Activated CD4-positive, alpha-beta T cell treated with anti-CD3 and anti-CD28 coated beads, Interleukin-10, Interleukin-2, amounts not matched to agents 100 ng/mL and 50 ng/mL, durations not matched to agents 16 hours and 8 hours (primary cell): ENCODE measurements around the gene DSCAM.

Experiments used
- DNase-seq: peaks from one replicate; pipeline ENCODE4 v3.0.0-alpha.2; 2020

Gene DSCAM

DNA sequence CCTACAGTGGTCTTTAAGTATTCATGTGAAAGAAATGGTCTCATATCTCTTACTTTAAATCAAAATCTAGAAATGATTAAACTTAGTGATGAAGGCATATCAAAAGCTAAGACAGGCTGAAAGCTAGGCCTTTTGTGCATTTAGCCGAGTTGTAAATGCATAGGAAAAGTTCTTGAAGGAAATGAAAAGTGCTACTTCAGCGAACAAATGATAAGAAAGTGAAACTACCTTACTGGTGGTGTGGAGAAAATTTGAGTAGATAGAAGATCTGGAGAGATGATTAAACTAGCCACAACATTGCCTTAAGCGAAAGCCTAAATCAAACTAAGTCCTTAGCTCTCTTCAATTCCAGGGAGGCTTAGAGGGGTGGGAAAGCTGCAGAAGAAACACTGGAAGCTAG, 147.6 kb downstream of the DSCAM start:
- DNase-seq = no peak

GRCh38 chr21:40696246-40696645, 150.7 kb downstream of the DSCAM start:
- DNase-seq = no peak

- DNase-seq = no peak
These were observed 157.1 kb downstream of the DSCAM start for GRCh38 chr21:40689840-40690360.

DNA sequence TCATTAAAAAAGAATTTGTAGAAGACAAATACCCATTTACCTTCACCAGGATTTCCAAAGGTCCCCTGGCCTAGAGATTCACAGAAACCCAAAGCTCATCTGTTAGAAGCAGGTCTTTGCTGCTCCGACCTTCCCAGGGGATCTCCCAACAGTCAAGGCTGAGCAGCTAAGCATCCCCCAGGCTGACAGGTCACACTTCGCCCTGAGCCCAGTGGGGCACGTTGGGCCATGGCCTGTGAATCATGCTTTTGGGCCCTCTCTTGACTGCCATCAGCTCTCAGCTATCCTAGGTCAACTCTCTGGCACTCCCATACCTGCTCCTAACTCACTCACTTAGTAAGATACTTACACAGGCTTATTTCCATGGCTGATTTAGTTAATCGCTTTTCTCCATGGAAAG, 157.7 kb downstream of the DSCAM start:
- DNase-seq = no peak

- no peak for DNase-seq
These were observed 158.7 kb downstream of the DSCAM start for GRCh38 chr21:40688106-40688864.

DNA sequence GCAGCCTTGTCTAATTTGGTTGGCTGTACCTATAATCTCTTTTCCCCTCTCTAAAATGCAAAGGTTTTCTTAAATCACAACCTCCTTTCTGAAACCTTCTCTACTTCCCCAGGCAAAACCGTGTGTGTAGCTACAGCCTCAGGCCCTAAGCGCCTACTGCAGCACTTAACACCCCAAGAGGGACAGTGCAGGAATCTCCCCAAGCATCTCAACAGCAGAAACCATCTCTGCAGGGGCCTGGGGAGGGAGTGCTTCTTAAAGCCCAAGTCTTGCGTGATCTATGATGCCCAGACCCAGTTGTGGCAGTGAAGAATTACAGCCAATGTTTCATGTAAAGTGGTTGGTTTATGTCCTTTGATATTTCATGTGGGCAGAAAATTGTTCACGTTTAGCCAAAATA, 159.3 kb downstream of the DSCAM start:
- DNase-seq = no peak

- DNase-seq = no peak
These were observed 160.4 kb downstream of the DSCAM start for GRCh38 chr21:40686526-40686925.

DNA sequence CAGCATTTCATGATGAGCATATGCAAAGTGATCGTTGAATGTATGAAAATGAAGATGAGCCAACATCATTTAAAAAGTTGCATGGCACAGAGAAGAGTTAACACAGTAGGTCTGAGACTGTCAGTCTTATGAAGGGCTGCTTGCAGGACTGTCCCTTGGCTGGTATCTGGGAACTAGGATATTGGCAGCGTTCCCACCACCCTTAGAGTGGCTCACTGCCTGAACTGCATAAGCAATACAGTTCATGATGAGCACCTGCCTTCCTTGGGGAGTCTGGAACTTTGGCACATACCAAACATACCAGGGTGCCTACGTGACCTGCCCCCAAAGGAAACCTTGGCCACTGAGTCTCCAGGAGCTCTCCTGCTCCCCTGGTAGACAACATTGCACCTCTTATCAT, 161.8 kb downstream of the DSCAM start:
- DNase-seq = no peak

- no peak for DNase-seq
These were observed 162.2 kb downstream of the DSCAM start for GRCh38 chr21:40684726-40685125.

GRCh38 chr21:40683349-40683748, 163.6 kb downstream of the DSCAM start:
- DNase-seq = no peak

GRCh38 chr21:40681164-40681859, 165.6 kb downstream of the DSCAM start:
- DNase-seq = no peak

DNA sequence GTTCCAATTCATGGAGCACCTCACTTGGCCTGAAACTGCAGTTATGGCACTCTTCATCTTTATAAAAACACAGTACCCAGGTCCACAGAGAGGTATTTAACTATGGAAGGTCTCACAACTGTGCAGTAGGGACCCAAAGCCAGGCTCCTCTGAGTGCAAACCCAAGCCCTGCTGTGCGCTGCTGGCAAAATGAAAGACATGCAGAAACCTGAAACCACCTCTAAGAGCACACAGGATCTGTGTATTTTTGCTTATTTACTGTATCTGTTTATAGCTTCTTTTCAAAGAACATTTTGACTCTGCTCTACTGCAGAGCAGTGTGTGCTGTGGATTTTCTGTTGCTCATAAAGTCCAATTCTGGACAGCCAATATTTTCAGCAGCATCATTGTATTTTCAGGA, 166.6 kb downstream of the DSCAM start:
- no peak for DNase-seq

DNA sequence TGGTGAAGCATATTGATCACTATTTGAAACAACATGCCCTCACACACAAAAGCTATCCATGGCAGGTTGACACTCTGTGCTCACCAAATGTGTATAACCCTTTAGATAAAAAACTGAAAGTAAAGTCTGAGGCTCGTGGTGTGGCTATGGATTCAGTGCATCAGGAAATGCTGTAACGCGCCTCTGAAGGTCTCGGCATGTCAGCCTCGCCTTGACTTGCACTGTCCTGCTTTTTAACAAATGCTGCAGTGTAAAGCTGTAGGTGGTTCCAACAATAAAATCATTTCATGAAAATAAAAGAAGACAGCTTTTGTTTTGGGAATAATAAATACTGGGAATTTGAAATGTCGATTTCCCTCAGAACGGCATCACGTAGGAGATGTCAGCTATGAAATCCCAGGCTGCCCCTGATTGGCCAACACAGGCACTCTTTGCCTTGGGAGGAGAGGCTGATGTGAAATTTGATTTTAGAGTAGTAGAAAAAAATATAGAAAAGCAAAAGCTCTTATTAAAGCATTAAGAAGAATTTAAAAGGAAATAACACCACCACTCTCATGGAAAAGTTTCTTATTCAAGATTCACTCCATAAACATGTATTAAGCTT, 168.2 kb downstream of the DSCAM start:
- DNase-seq = no peak

DNA sequence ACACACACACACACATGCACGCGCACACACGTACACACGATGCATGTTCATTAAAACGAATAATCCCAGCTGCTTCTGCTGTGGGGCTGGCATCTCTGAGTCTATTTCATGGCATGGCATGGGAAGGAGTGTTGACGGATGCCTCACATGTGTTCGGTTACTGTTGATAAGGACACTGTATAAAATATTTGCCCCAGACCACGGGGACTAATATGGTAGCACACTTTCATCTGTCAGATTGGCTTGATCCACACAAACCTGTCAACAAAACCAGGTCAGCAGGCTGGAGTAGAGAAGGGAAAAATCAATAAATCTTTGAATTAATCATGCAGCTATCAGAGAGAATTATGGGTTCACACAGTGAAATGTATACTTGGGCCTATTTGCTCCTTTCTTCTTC, 171.9 kb downstream of the DSCAM start:
- DNase-seq = no peak

DNA sequence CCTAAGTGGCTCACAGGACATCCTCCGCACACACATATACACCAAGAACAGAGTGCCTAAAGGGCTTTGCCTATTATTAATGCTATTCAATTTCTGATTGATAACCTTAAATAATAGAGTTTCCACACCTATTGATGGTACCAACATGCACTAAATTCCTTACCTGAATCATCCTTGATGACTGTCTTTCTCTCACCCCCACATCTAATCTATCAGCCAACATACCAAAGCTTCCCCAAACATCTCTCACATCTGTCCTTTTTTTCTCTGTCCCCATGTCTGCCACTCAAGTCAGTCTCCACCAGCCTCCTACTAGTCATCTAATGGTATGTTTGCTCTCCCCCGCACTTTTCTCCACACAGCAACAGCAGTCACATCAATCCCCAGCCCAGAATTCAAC, 174.4 kb downstream of the DSCAM start:
- DNase-seq = no peak

GRCh38 chr21:40671716-40672115, 175.2 kb downstream of the DSCAM start:
- DNase-seq = no peak

- DNase-seq = no peak
These were observed 178.2 kb downstream of the DSCAM start for GRCh38 chr21:40668555-40669275.

GRCh38 chr21:40667967-40668366, 179.0 kb downstream of the DSCAM start:
- no peak for DNase-seq

GRCh38 chr21:40662889-40663288, 184.1 kb downstream of the DSCAM start:
- no peak for DNase-seq

DNA sequence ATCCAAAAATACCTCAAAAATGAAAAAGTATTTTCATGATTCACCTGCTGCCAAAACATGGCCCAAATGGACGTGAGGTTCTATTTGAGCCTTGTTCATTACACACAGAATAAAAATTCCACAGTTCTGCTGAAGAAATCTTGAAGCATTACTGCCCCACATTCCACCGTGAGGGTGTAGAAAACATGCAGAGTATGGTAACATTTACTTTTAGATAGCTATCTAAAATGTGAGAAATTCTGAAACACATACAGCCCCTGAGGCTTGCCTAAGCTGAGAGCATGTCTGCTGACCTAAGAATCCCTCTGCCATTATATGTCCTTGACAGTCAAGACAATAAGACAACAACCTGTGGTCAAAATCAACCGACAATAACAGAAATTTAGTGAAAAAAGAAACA, 186.5 kb downstream of the DSCAM start:
- no peak for DNase-seq

DNA sequence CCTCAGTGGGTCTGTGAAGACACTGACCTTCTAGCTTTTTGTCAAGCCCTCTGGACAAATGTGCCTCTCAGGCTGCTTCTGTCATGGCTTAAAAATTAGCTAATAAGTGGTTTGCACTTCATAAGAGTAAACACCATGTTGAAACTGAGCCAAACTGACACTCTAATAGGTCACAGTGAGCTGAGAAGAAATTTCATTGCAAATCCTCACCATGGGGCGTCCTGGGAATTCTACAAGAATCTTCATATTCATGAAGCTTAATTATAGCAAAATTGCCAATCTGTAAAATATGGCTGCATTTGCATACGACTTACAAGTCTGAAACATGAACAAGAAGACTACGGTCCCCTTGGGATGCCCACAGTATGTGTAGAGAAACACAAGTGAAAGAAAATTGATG, 188.6 kb downstream of the DSCAM start:
- no peak for DNase-seq

GRCh38 chr21:40652436-40652835, 194.5 kb downstream of the DSCAM start:
- DNase-seq = no peak

- DNase-seq = no peak
These were observed 199.3 kb downstream of the DSCAM start for GRCh38 chr21:40647706-40648105.
